GM21447 (cell line): Measurements from ENCODE around the gene ZNF217.
"Not testable (repeated sequence)": the region's sequence is repeated elsewhere in the genome, so short reads cannot be mapped to it uniquely, and the experiment has no call there.

Experiments
- ATAC-seq: cut with Tn5 transposase; IDR thresholded peaks from one replicate; pipeline ENCODE4 v1.9.1; 2021; ENCODE audit not compliant: unreplicated experiment

ZNF217 gene

GRCh38 chr20:53534037-53534436 lies 59.6 kb downstream of the ZNF217 start:
- ATAC-seq, result no peak

GRCh38 chr20:53533500-53533899 lies 60.1 kb downstream of the ZNF217 start:
- ATAC-seq, result no peak

GRCh38 chr20:53532654-53533312 lies 60.9 kb downstream of the ZNF217 start:
- not testable (repeated sequence) for ATAC-seq

GRCh38 chr20:53530440-53530839 lies 63.2 kb downstream of the ZNF217 start:
- no peak for ATAC-seq

- ATAC-seq, result no peak
Measured at GRCh38 chr20:53529658-53530057, 64.0 kb downstream of the ZNF217 start.

- no peak for ATAC-seq
Measured at GRCh38 chr20:53527196-53527595, 66.4 kb downstream of the ZNF217 start.

GRCh38 chr20:53524589-53525312 lies 68.9 kb downstream of the ZNF217 start:
- no peak for ATAC-seq

GRCh38 chr20:53523615-53524014 lies 70.0 kb downstream of the ZNF217 start:
- not testable (repeated sequence) for ATAC-seq

GRCh38 chr20:53522696-53523095 lies 70.9 kb downstream of the ZNF217 start:
- ATAC-seq, result no peak

GRCh38 chr20:53522026-53522425 lies 71.6 kb downstream of the ZNF217 start:
- no peak for ATAC-seq

GRCh38 chr20:53521421-53521820 lies 72.2 kb downstream of the ZNF217 start:
- not testable (repeated sequence) for ATAC-seq

GRCh38 chr20:53517146-53517545 lies 76.5 kb downstream of the ZNF217 start:
- no peak for ATAC-seq
